Measurements from ENCODE around the gene TMEM252. TPM values are rescaled to one million over a fixed set of nuclear protein-coding genes. Genes with fewer than 3 reads are reported as not detected.

TMEM252 gene
- total RNA-seq, 3 donors from 2014 or later = not detected

DNA sequence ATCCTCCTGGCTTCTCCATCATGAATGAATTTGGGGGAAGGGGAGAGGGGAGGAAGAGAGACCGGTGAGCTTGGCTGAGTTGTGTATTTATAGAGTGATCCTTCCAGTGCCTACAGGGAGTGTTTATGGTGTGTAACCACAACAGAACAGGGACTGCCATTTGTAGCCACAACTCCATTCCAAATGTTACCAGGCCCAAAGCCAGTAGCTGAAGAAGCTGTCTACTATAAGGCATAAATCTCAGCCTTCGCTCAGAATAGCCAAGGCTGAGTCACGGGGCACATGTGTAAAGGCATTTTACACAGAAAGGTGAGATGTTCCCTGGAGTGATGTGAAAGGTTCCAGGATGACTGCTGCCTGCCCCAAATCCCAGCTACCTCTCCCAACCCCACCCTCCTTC, 2.5 kb downstream of the TMEM252 start:
- no peak for DNase-seq (ENCODE audit: low spot score in 2 of 2)
- Histone ChIP-seq H3K36me3 (no peaks in the 10 kb centered on the region), H3K4me3 (no peak overlapping the region), H3K9me3 (no peaks in the 10 kb centered on the region), H3K27me3 (no peaks in the 10 kb centered on the region), H3K27ac (no peak overlapping the region), H3K4me1 (no peaks in the 10 kb centered on the region)
- intact Hi-C loops (cut with DNase I; ENCODE audit: low total_unique reads) = no loop called here
- TF ChIP-seq POLR2AphosphoS5 (IDR thresholded peaks at IDR 0.05) = no peak
- TF ChIP-seq, protein P1, sequence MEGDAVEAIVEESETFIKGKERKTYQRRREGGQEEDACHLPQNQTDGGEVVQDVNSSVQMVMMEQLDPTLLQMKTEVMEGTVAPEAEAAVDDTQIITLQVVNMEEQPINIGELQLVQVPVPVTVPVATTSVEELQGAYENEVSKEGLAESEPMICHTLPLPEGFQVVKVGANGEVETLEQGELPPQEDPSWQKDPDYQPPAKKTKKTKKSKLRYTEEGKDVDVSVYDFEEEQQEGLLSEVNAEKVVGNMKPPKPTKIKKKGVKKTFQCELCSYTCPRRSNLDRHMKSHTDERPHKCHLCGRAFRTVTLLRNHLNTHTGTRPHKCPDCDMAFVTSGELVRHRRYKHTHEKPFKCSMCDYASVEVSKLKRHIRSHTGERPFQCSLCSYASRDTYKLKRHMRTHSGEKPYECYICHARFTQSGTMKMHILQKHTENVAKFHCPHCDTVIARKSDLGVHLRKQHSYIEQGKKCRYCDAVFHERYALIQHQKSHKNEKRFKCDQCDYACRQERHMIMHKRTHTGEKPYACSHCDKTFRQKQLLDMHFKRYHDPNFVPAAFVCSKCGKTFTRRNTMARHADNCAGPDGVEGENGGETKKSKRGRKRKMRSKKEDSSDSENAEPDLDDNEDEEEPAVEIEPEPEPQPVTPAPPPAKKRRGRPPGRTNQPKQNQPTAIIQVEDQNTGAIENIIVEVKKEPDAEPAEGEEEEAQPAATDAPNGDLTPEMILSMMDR (IDR thresholded peaks at IDR 0.05) = no peak
- no peak for TF ChIP-seq POLR2A (IDR thresholded peaks at IDR 0.05)

DNA sequence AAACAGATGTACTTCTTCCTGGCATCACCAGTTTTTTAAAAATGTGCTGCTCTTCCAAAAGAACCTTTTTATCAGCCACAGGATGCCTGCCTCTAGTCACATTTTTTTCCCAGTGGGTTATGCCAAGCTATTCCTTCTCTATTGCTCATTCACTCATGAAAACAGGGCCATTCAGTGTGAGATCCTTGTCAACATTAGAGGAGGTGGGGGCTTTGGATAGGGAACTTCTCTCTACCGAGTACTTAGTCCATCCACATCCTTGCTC, 3.1 kb downstream of the TMEM252 start:
- no peaks in the 10 kb centered on the region for H3K9me3 ChIP-seq
- no peak for DNase-seq (ENCODE audit: low spot score in 2 of 2)
- no peaks in the 10 kb centered on the region for H3K36me3 ChIP-seq
- TF ChIP-seq POLR2A (IDR thresholded peaks at IDR 0.05) = no peak
- TF ChIP-seq POLR2AphosphoS5 (IDR thresholded peaks at IDR 0.05) = no peak
- TF ChIP-seq, protein P1 (IDR thresholded peaks at IDR 0.05) = no peak
- intact Hi-C loops (cut with DNase I; ENCODE audit: low total_unique reads) = no loop called here
- H3K4me1 ChIP-seq = no peaks in the 10 kb centered on the region
- no peaks in the 10 kb centered on the region for H3K27me3 ChIP-seq
- H3K27ac ChIP-seq = no peak overlapping the region
- no peak overlapping the region for H3K4me3 ChIP-seq

DNA sequence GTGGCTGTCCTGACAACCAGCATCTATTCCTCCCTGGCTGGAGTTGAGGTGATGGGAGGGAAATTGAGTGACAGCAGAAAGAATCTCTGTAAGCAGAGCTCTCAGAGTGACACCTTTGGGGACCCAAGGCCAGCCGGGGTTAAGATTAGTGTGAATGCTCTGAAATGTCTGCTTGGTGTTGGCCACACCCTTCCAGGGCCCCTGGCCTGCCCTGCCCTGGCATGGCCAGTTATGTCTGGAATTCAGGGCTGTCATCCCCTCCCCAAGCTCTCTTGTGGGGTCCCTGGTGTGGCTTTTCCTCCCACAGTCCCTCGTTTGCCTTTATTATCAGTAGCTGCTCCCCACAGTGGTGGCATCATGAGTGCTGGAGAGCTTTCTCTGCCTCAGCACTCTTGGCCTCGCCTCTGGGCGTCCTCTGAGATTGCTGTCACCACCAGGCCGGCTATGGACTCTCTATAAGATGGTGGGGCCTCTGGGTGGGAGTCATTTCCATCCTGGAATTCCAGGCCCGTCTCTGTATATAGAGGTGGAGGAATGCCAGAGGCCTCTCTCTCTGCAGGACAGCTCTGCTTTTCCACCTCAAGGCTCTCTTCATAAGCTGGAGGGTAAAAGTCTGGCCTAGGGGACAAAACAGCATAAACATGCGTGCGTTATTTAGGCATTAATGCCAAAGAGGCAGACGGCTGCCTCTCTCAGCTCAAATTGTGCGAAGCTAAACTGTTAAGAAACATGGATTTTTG, 3.6 kb downstream of the TMEM252 start:
- Histone ChIP-seq H3K36me3 (no peaks in the 10 kb centered on the region), H3K27ac (no peak overlapping the region), H3K4me1 (no peaks in the 10 kb centered on the region), H3K9me3 (no peaks in the 10 kb centered on the region), H3K4me3 (no peak overlapping the region), H3K27me3 (no peaks in the 10 kb centered on the region)
- intact Hi-C loops (cut with DNase I; ENCODE audit: low total_unique reads) = no loop called here
- no peak for DNase-seq (ENCODE audit: low spot score in 2 of 2)
- TF ChIP-seq POLR2A (IDR thresholded peaks at IDR 0.05) (no peak), POLR2AphosphoS5 (IDR thresholded peaks at IDR 0.05) (no peak)
- TF ChIP-seq, protein P1 (IDR thresholded peaks at IDR 0.05) = no peak

DNA sequence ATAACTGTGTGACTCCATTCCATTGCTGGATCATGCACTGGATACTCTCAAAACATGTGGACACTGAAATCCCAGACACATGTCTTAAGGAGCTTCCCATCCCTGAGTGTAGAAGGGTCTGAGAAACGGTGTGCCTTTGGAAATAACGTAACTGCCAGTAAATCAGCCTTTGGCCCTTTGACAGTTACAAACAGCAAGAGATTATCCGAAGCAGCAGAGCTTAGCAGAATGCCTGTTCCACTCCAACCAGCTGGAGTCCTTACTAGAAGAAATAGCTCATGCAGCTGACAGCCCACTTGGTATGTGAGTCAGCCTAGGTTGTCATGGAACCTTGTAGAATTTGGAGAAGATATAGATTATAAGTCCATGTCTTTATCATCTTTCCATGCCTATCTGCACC, 7.0 kb downstream of the TMEM252 start:
- Histone ChIP-seq H3K4me3 (no peak overlapping the region), H3K9me3 (no peaks in the 10 kb centered on the region), H3K36me3 (no peaks in the 10 kb centered on the region), H3K27ac (no peak overlapping the region), H3K27me3 (no peaks in the 10 kb centered on the region), H3K4me1 (no peaks in the 10 kb centered on the region)
- intact Hi-C loops (cut with DNase I; ENCODE audit: low total_unique reads) = no loop called here
- no peak for DNase-seq (ENCODE audit: low spot score in 2 of 2)
- TF ChIP-seq POLR2AphosphoS5 (IDR thresholded peaks at IDR 0.05) (no peak), POLR2A (IDR thresholded peaks at IDR 0.05) (no peak)
- TF ChIP-seq, protein P1 (IDR thresholded peaks at IDR 0.05) = no peak

DNA sequence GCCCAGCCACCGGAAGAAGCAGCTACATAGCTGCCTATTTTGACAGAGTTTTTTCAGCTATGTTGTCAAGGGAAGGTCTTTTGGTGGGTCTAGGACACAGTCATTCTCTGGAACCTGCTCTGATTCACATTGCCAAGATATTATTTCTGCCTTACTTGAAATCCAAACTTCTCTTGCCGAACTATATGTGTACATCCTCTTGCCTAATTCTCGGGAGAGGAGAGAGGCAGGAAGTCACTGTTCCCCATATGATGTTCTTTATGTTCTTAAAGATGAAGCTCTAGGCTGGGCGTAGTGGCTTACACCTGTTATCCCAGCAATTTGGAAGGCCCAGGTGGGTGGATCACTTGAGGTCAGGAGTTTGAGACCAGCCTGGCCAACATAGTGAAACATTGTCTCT, 8.6 kb downstream of the TMEM252 start:
- TF ChIP-seq, protein P1 (IDR thresholded peaks at IDR 0.05) = no peak
- TF ChIP-seq POLR2A (IDR thresholded peaks at IDR 0.05) = no peak
- no peak for TF ChIP-seq POLR2AphosphoS5 (IDR thresholded peaks at IDR 0.05)
- H3K27me3 ChIP-seq = no peaks in the 10 kb centered on the region
- H3K4me1 ChIP-seq = no peaks in the 10 kb centered on the region
- no peaks in the 10 kb centered on the region for H3K36me3 ChIP-seq
- intact Hi-C loops (cut with DNase I; ENCODE audit: low total_unique reads) = no loop called here
- H3K4me3 ChIP-seq = no peak overlapping the region
- H3K27ac ChIP-seq = no peak overlapping the region
- H3K9me3 ChIP-seq = no peaks in the 10 kb centered on the region
- DNase-seq (ENCODE audit: low spot score in 2 of 2) = no peak
